ENCODE results near the gene RBBP9. TPM values are rescaled to one million over a fixed set of nuclear protein-coding genes. Genes with fewer than 3 reads are reported as not detected.

The RBBP9 gene
- total RNA-seq, 1 experiment from 2014 or later = 12.2 TPM

DNA sequence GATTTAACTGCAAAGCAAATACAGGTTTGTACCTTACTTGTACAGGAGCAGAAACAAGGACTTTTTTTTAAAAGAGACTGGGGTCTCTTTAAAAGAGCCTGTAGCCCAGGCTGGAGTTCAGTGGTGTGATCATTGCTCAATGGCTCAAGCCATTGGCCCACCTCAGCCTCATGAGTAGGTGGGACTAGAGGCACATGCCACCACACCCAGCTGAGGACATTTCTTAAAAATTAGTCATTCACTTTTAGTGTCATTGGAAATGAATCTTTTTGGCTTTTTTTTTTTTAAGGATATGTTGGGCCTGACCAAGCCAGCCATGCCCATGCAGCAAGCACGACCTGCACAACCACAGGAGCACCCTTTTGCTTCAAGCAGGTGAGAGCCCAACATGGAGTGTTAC lies 27.6 kb upstream of the RBBP9 start (continued):
- TF ChIP-seq, protein P1, sequence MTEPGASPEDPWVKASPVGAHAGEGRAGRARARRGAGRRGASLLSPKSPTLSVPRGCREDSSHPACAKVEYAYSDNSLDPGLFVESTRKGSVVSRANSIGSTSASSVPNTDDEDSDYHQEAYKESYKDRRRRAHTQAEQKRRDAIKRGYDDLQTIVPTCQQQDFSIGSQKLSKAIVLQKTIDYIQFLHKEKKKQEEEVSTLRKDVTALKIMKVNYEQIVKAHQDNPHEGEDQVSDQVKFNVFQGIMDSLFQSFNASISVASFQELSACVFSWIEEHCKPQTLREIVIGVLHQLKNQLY (CRISPR knock-in tag; IDR thresholded peaks at IDR 0.05) = no peak
- TF ChIP-seq ZNF396 (CRISPR knock-in tag; IDR thresholded peaks at IDR 0.05; ENCODE audit: borderline replicate concordance) = no peak
- TF ChIP-seq, protein P2, sequence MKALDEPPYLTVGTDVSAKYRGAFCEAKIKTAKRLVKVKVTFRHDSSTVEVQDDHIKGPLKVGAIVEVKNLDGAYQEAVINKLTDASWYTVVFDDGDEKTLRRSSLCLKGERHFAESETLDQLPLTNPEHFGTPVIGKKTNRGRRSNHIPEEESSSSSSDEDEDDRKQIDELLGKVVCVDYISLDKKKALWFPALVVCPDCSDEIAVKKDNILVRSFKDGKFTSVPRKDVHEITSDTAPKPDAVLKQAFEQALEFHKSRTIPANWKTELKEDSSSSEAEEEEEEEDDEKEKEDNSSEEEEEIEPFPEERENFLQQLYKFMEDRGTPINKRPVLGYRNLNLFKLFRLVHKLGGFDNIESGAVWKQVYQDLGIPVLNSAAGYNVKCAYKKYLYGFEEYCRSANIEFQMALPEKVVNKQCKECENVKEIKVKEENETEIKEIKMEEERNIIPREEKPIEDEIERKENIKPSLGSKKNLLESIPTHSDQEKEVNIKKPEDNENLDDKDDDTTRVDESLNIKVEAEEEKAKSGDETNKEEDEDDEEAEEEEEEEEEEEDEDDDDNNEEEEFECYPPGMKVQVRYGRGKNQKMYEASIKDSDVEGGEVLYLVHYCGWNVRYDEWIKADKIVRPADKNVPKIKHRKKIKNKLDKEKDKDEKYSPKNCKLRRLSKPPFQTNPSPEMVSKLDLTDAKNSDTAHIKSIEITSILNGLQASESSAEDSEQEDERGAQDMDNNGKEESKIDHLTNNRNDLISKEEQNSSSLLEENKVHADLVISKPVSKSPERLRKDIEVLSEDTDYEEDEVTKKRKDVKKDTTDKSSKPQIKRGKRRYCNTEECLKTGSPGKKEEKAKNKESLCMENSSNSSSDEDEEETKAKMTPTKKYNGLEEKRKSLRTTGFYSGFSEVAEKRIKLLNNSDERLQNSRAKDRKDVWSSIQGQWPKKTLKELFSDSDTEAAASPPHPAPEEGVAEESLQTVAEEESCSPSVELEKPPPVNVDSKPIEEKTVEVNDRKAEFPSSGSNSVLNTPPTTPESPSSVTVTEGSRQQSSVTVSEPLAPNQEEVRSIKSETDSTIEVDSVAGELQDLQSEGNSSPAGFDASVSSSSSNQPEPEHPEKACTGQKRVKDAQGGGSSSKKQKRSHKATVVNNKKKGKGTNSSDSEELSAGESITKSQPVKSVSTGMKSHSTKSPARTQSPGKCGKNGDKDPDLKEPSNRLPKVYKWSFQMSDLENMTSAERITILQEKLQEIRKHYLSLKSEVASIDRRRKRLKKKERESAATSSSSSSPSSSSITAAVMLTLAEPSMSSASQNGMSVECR (CRISPR knock-in tag; IDR thresholded peaks at IDR 0.05; ENCODE audit: borderline replicate concordance) = no peak
- TF ChIP-seq, protein P3, sequence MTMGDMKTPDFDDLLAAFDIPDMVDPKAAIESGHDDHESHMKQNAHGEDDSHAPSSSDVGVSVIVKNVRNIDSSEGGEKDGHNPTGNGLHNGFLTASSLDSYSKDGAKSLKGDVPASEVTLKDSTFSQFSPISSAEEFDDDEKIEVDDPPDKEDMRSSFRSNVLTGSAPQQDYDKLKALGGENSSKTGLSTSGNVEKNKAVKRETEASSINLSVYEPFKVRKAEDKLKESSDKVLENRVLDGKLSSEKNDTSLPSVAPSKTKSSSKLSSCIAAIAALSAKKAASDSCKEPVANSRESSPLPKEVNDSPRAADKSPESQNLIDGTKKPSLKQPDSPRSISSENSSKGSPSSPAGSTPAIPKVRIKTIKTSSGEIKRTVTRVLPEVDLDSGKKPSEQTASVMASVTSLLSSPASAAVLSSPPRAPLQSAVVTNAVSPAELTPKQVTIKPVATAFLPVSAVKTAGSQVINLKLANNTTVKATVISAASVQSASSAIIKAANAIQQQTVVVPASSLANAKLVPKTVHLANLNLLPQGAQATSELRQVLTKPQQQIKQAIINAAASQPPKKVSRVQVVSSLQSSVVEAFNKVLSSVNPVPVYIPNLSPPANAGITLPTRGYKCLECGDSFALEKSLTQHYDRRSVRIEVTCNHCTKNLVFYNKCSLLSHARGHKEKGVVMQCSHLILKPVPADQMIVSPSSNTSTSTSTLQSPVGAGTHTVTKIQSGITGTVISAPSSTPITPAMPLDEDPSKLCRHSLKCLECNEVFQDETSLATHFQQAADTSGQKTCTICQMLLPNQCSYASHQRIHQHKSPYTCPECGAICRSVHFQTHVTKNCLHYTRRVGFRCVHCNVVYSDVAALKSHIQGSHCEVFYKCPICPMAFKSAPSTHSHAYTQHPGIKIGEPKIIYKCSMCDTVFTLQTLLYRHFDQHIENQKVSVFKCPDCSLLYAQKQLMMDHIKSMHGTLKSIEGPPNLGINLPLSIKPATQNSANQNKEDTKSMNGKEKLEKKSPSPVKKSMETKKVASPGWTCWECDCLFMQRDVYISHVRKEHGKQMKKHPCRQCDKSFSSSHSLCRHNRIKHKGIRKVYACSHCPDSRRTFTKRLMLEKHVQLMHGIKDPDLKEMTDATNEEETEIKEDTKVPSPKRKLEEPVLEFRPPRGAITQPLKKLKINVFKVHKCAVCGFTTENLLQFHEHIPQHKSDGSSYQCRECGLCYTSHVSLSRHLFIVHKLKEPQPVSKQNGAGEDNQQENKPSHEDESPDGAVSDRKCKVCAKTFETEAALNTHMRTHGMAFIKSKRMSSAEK (CRISPR knock-in tag; IDR thresholded peaks at IDR 0.05; ENCODE audit: borderline replicate concordance) = no peak
- TF ChIP-seq GABPB1 (CRISPR knock-in tag; IDR thresholded peaks at IDR 0.05) = no peak
- no peak for TF ChIP-seq NR1H2 (CRISPR knock-in tag; IDR thresholded peaks at IDR 0.05)
- TF ChIP-seq, protein P4, sequence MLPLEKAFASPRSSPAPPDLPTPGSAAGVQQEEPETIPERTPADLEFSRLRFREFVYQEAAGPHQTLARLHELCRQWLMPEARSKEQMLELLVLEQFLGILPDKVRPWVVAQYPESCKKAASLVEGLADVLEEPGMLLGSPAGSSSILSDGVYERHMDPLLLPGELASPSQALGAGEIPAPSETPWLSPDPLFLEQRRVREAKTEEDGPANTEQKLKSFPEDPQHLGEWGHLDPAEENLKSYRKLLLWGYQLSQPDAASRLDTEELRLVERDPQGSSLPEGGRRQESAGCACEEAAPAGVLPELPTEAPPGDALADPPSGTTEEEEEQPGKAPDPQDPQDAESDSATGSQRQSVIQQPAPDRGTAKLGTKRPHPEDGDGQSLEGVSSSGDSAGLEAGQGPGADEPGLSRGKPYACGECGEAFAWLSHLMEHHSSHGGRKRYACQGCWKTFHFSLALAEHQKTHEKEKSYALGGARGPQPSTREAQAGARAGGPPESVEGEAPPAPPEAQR (CRISPR knock-in tag; IDR thresholded peaks at IDR 0.05) = no peak
- no peak for TF ChIP-seq ZNF317 (CRISPR knock-in tag; IDR thresholded peaks at IDR 0.05; ENCODE audit: borderline replicate concordance, low read depth)

DNA sequence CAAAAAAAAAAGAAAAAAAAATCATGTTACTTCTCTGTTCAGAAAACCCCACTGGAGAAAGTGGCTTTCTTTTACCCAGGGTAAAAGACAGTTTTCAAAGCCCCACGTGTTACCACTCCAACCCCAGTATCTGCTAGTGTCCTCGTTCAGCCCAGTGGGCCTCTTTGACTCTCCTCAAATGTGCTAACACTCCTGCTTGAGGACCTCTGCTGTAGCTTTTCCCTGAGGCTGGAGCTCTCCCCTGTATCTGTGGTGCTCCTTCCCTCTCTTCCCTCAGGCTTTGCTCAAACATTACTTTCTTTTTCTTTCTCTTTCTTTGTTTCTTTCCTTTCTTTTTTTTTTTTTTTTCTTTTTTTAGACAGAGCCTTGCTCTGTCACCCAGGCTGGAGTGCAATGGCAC lies 26.0 kb upstream of the RBBP9 start:
- no peak overlapping the region for H3K4me3 Mint-ChIP-seq
- H3K9me3 Mint-ChIP-seq = no peaks in the 10 kb centered on the region
- ChIA-PET CTCF (no interaction called here), POLR2A (interaction anchor here (0.7 kb wide), 1 partner anchor 16 kb away, joined by 6 read pairs; no protein-coding TSS in a partner anchor)
- H3K4me1 Mint-ChIP-seq = no peaks in the 10 kb centered on the region
- DNase-seq (ENCODE audit: low spot score) (no peak), ATAC-seq (no peak)
- no peak overlapping the region for H3K27ac Mint-ChIP-seq
- peaks cover 43% of the 10 kb centered on the region for H3K36me3 Mint-ChIP-seq
- no peaks in the 10 kb centered on the region for H3K27me3 Mint-ChIP-seq (ENCODE audit: low read depth)
- TF ChIP-seq FOXK1 (CRISPR knock-in tag; IDR thresholded peaks at IDR 0.05) (no peak), NFE2L1 (CRISPR knock-in tag; IDR thresholded peaks at IDR 0.05) (no peak), HMGA2 (CRISPR knock-in tag; IDR thresholded peaks at IDR 0.05) (no peak), ATF1 (CRISPR knock-in tag; IDR thresholded peaks at IDR 0.05) (no peak)
- TF ChIP-seq, protein P5, sequence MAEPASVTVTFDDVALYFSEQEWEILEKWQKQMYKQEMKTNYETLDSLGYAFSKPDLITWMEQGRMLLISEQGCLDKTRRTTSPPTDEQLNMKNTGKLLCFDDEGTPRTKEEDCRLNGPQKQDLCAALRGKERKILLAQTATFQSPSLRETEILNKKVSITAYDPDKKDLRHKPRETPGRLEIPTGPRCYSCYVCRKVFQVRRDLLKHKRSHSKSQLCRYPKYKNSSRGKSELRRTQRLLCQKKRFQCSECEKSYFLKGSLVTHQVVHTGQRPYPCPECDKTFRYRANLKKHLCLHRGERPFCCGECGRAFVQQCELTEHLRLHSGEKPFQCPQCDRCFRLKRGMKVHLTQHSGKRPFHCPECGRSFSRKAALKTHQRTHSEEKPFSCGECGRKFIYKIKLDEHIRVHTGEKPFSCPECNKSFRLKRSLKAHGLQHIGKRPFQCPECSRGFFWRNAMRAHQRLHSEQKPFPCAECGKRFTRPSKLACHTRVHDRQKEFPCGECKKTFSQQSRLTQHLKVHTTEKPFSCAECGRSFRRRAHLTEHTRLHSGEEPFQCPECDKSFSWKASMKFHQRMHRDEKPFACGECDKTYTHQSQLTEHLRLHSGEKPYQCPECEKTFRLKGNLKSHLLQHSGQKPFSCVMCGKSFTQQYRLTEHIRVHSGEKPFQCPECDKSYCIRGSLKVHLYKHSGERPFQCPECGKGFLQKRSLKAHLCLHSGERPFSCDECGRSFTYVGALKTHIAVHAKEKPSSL (CRISPR knock-in tag; conservative IDR thresholded peaks at IDR 0.05) = no peak
- TF ChIP-seq, protein P6, sequence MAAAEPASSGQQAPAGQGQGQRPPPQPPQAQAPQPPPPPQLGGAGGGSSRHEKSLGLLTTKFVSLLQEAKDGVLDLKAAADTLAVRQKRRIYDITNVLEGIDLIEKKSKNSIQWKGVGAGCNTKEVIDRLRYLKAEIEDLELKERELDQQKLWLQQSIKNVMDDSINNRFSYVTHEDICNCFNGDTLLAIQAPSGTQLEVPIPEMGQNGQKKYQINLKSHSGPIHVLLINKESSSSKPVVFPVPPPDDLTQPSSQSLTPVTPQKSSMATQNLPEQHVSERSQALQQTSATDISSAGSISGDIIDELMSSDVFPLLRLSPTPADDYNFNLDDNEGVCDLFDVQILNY (CRISPR knock-in tag; IDR thresholded peaks at IDR 0.05) = no peak
- TF ChIP-seq, protein P7, sequence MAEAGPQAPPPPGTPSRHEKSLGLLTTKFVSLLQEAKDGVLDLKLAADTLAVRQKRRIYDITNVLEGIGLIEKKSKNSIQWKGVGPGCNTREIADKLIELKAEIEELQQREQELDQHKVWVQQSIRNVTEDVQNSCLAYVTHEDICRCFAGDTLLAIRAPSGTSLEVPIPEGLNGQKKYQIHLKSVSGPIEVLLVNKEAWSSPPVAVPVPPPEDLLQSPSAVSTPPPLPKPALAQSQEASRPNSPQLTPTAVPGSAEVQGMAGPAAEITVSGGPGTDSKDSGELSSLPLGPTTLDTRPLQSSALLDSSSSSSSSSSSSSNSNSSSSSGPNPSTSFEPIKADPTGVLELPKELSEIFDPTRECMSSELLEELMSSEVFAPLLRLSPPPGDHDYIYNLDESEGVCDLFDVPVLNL (CRISPR knock-in tag; IDR thresholded peaks at IDR 0.05; ENCODE audit: borderline replicate concordance, low read depth) = no peak
- TF ChIP-seq, protein P8, sequence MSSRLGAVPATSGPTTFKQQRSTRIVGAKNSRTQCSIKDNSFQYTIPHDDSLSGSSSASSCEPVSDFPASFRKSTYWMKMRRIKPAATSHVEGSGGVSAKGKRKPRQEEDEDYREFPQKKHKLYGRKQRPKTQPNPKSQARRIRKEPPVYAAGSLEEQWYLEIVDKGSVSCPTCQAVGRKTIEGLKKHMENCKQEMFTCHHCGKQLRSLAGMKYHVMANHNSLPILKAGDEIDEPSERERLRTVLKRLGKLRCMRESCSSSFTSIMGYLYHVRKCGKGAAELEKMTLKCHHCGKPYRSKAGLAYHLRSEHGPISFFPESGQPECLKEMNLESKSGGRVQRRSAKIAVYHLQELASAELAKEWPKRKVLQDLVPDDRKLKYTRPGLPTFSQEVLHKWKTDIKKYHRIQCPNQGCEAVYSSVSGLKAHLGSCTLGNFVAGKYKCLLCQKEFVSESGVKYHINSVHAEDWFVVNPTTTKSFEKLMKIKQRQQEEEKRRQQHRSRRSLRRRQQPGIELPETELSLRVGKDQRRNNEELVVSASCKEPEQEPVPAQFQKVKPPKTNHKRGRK (CRISPR knock-in tag; IDR thresholded peaks at IDR 0.05; ENCODE audit: borderline replicate concordance) = no peak

Measured in WTC11 (cell line).